Glutamatergic neuron (in vitro differentiated cells): ENCODE data around the gene ASCL5. TPM values are rescaled to one million over a fixed set of nuclear protein-coding genes. Genes with fewer than 3 reads are reported as not detected.

ENCODE experiments used
- DNase-seq: peaks from one replicate; pipeline ENCODE4 v3.0.0; 2022
- H3K27ac Mint-ChIP-seq: one replicate; pipeline ENCODE4 v1.8.0; 2020; ENCODE audit warnings: mild to moderate bottlenecking, mixed read lengths, inconsistent platforms; ENCODE audit not compliant: unreplicated experiment
- H3K27me3 Mint-ChIP-seq: one replicate; pipeline ENCODE4 v1.8.0; 2020; ENCODE audit warnings: mild to moderate bottlenecking, moderate library complexity, mixed read lengths, inconsistent platforms; ENCODE audit not compliant: unreplicated experiment
- H3K36me3 Mint-ChIP-seq: one replicate; pipeline ENCODE4 v1.8.0; 2020; ENCODE audit warnings: mild to moderate bottlenecking, mixed read lengths, inconsistent platforms; ENCODE audit not compliant: unreplicated experiment
- H3K4me1 Mint-ChIP-seq: one replicate; pipeline ENCODE4 v1.8.0; 2020; ENCODE audit warnings: mild to moderate bottlenecking, low read depth, mixed read lengths, inconsistent platforms; ENCODE audit not compliant: unreplicated experiment
- H3K4me3 Mint-ChIP-seq: one replicate; pipeline ENCODE4 v1.8.0; 2020; ENCODE audit warnings: mild to moderate bottlenecking, mixed read lengths, inconsistent platforms; ENCODE audit not compliant: unreplicated experiment
- H3K9me3 Mint-ChIP-seq: one replicate; pipeline ENCODE4 v1.8.0; 2020; ENCODE audit warnings: mild to moderate bottlenecking, moderate library complexity, mixed read lengths, inconsistent platforms; ENCODE audit not compliant: unreplicated experiment
- total RNA-seq: library from RNA; stranded (reverse); fragmentation: NEBNext Ultra II Directional; extraction: Animal tissue kit (Norgen Biotek cat#: 25700); gene quantifications from one replicate; pipeline ENCODE4 v1.2.1, GENCODE V29; 2021; ENCODE audit not compliant: unreplicated experiment
- TF ChIP-seq, protein P1 (sequence below): fragments of 200-600 bp; sonication (generic); IDR thresholded peaks from one replicate; pipeline ENCODE4 v1.5.0; 2021; ENCODE audit not compliant: partially characterized antibody, unreplicated experiment

ASCL5 gene
- total RNA-seq, 1 donor from 2014 or later, result not detected

DNA sequence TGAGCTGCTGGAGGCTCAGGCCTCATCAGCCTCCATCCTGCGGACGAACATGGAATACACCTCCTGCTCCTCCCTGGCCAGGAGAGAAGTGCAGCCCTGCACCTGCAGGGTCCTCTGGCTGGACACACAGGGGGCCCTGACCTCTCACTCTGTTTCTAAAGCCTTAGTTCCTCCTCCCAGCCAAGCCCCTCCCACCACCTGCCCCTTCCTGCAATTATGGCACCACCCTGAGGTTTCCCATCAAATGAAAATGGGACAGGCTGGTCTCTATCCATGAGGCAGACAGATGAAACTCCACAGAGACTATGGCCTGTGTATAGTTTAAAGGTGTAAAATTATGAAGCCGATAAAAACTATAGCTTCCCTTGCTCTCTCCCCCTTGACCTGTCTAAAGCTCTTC, 57.3 kb downstream of the ASCL5 start:
- H3K4me1 Mint-ChIP-seq, result peaks cover 26% of the 10 kb centered on the region
- TF ChIP-seq, protein P1, sequence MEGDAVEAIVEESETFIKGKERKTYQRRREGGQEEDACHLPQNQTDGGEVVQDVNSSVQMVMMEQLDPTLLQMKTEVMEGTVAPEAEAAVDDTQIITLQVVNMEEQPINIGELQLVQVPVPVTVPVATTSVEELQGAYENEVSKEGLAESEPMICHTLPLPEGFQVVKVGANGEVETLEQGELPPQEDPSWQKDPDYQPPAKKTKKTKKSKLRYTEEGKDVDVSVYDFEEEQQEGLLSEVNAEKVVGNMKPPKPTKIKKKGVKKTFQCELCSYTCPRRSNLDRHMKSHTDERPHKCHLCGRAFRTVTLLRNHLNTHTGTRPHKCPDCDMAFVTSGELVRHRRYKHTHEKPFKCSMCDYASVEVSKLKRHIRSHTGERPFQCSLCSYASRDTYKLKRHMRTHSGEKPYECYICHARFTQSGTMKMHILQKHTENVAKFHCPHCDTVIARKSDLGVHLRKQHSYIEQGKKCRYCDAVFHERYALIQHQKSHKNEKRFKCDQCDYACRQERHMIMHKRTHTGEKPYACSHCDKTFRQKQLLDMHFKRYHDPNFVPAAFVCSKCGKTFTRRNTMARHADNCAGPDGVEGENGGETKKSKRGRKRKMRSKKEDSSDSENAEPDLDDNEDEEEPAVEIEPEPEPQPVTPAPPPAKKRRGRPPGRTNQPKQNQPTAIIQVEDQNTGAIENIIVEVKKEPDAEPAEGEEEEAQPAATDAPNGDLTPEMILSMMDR, result no peak
- no peak overlapping the region for H3K4me3 Mint-ChIP-seq
- H3K9me3 Mint-ChIP-seq, result peaks cover 11% of the 10 kb centered on the region
- H3K27me3 Mint-ChIP-seq, result peaks cover 14% of the 10 kb centered on the region
- no peak for DNase-seq
- H3K27ac Mint-ChIP-seq, result no peak overlapping the region
- H3K36me3 Mint-ChIP-seq, result no peaks in the 10 kb centered on the region

DNA sequence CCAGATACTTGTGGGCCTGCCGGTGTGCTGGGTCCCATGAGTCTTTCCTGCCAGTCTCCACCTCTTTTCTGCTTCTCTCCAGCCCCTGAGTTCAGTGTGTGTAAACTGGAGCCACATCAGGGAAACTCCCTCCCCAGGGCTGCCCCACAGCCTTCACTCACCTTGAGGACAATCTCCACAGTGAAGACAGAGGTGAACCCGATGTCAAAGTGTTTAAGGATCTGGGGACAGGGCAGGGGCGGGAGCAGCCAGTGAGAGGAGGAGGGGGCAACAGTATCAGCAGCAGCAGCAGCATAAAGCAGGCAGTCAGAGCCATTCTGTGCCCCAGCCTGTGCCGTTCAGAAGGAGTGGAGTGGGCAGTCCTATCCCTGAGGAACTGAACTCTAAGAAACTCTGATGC, 58.0 kb downstream of the ASCL5 start:
- no peak overlapping the region for H3K27ac Mint-ChIP-seq
- peaks cover 27% of the 10 kb centered on the region for H3K4me1 Mint-ChIP-seq
- peaks cover 13% of the 10 kb centered on the region for H3K9me3 Mint-ChIP-seq
- TF ChIP-seq, protein P1, result no peak
- no peak overlapping the region for H3K4me3 Mint-ChIP-seq
- peaks cover 14% of the 10 kb centered on the region for H3K27me3 Mint-ChIP-seq
- no peak for DNase-seq
- no peaks in the 10 kb centered on the region for H3K36me3 Mint-ChIP-seq

DNA sequence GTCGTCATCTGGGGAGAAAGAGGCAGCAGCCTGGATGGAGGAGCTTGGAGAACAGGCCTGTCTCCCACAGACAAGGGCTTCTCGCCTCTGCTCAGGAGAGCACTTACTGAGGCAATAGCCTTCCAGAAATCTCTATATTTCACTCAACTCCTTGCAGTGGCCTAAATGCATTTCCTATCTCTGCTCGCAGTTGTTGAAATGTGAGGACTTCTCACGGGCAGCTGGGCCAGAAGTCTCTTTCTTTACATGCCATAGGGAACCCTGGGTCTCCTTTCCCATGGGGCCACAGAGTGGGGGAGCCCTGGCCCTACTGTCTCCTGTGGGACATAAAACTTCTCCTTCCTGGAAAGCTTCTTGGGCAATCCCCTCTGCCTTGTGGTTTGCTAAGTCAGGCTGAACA, 60.0 kb downstream of the ASCL5 start:
- no peak overlapping the region for H3K4me3 Mint-ChIP-seq
- H3K36me3 Mint-ChIP-seq, result no peaks in the 10 kb centered on the region
- H3K27ac Mint-ChIP-seq, result no peak overlapping the region
- H3K27me3 Mint-ChIP-seq, result peaks cover 14% of the 10 kb centered on the region
- TF ChIP-seq, protein P1, result no peak
- peaks cover 12% of the 10 kb centered on the region for H3K9me3 Mint-ChIP-seq
- DNase-seq, result no peak
- H3K4me1 Mint-ChIP-seq, result peaks cover 18% of the 10 kb centered on the region

DNA sequence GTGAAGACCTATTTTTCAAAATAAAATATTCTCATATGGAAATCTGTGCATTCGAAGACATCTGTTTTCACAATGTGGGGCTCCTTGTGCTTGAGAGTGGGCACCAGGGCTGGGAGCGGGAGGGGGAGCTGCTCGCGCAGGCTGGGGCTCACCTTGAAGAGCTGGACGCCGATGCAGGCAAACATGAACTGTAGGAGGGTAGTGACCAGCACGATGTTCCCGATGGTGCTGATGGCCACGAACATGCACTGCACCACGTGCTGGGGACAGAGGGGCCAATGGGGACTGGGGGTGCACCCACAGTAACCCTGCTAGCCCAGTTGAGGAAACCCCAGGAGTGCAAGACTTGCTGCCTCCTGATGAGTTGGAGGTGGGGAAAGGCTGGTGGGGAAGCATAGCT, 61.3 kb downstream of the ASCL5 start:
- H3K27me3 Mint-ChIP-seq, result peaks cover 12% of the 10 kb centered on the region
- H3K27ac Mint-ChIP-seq, result no peak overlapping the region
- TF ChIP-seq, protein P1, result no peak
- H3K36me3 Mint-ChIP-seq, result no peaks in the 10 kb centered on the region
- H3K4me1 Mint-ChIP-seq, result peaks cover 14% of the 10 kb centered on the region
- H3K9me3 Mint-ChIP-seq, result peaks cover 9% of the 10 kb centered on the region
- DNase-seq, result no peak
- no peak overlapping the region for H3K4me3 Mint-ChIP-seq

DNA sequence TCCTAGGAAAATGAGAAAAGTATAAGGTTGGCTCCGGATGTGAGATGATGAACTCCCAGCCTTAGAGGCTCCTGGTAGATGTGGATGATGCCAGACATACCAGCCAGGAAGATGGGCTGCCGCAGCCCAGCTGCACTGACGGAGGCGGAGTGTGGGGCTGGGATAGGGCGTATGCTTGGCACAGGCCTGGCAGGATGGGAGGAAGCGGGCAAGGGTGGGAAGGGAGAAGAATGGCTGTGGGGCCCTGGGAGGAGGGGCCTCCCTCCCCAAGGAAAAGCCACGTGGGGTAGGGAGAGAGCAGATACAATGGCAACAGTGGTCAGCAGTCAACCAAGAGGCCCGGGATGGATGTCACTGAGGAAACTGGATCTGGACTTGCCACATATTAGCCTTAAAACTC, 62.2 kb downstream of the ASCL5 start:
- TF ChIP-seq, protein P1, result no peak
- no peak overlapping the region for H3K4me3 Mint-ChIP-seq
- no peak overlapping the region for H3K27ac Mint-ChIP-seq
- H3K4me1 Mint-ChIP-seq, result peaks cover 13% of the 10 kb centered on the region
- H3K27me3 Mint-ChIP-seq, result peaks cover 11% of the 10 kb centered on the region
- no peak for DNase-seq
- peaks cover 10% of the 10 kb centered on the region for H3K9me3 Mint-ChIP-seq
- H3K36me3 Mint-ChIP-seq, result no peaks in the 10 kb centered on the region

Other genes with a start within 250 kb of the ASCL5 start
- gene INAVA, start 232.3 kb downstream of the ASCL5 start, total RNA-seq, result 2.4 TPM
- 51.1 TPM for gene KIF21B, start 103.5 kb downstream of the ASCL5 start, total RNA-seq
- 0.07 TPM for gene CACNA1S, start 14.8 kb downstream of the ASCL5 start, total RNA-seq
- 80.2 TPM for gene TMEM9, start 27.3 kb upstream of the ASCL5 start, total RNA-seq
- 1.9 TPM for gene IGFN1, start 63.6 kb upstream of the ASCL5 start, total RNA-seq
- not detected for gene PKP1, start 156.3 kb upstream of the ASCL5 start, total RNA-seq